Keratinocyte (primary cell): ENCODE results near the gene CUL4A. TPM values are rescaled to one million over a fixed set of nuclear protein-coding genes. Genes with fewer than 3 reads are reported as not detected.

Experiments
- DNase-seq: peaks from one replicate; pipeline ENCODE4 v3.0.0-alpha.2; 2011; ENCODE audit warnings: low read depth, missing footprints, low spot score
- FAIRE-seq: peaks from 2 replicates; lab custom pipeline; 2011; peaks lifted over from hg19 to GRCh38; lab: Jason Lieb, UNC
- H2AFZ ChIP-seq: 2 replicates; pipeline ENCODE4 v1.6.0; 2012; ENCODE audit warnings: low read length, control low read depth, inconsistent platforms; ENCODE audit not compliant: control insufficient read depth
- H3K27ac ChIP-seq: 2 replicates; pipeline ENCODE4 v1.5.1; 2011; ENCODE audit warnings: low read length; ENCODE audit not compliant: control insufficient read depth, insufficient read depth
- H3K27me3 ChIP-seq: 3 replicates; pipeline ENCODE4 v1.6.0; 2011; ENCODE audit warnings: low read length; ENCODE audit not compliant: control insufficient read depth, insufficient read depth; ENCODE audit errors: extremely low read depth
- H3K36me3 ChIP-seq, 2 experiments: 2 replicates in 1 of 2; 3 replicates in 1 of 2; pipeline ENCODE4 v1.5.1; 2011; ENCODE audit warnings: low read length in 2 of 2, mild to moderate bottlenecking in 1 of 2; ENCODE audit not compliant: control insufficient read depth in 2 of 2, insufficient read depth in 2 of 2; ENCODE audit errors: extremely low read depth in 1 of 2
- H3K4me1 ChIP-seq: 3 replicates; pipeline ENCODE4 v1.5.1; 2011; ENCODE audit warnings: low read length; ENCODE audit not compliant: control insufficient read depth, insufficient read depth; ENCODE audit errors: extremely low read depth
- H3K4me2 ChIP-seq: 3 replicates; pipeline ENCODE4 v1.6.0; 2011; ENCODE audit warnings: low read depth, low read length; ENCODE audit not compliant: control insufficient read depth, insufficient read depth; ENCODE audit errors: extremely low read depth
- H3K4me3 ChIP-seq, 3 experiments: fragments of 200-600 bp in 1 of 3; sonication (generic) in 1 of 3; 2 replicates in 2 of 3; 3 replicates in 1 of 3; pipeline ENCODE4 v1.5.1; 2011 to 2016; ENCODE audit warnings: low read length in 3 of 3, mild to moderate bottlenecking in 3 of 3, control low read depth in 2 of 3, inconsistent platforms in 1 of 3, low read depth in 1 of 3, mixed read lengths in 1 of 3, mixed run types in 1 of 3, moderate library complexity in 1 of 3; ENCODE audit not compliant: control insufficient read depth in 2 of 3, insufficient read depth in 2 of 3; ENCODE audit errors: extremely low read depth in 1 of 3
- H3K79me2 ChIP-seq: 2 replicates; pipeline ENCODE4 v1.6.0; 2012; ENCODE audit warnings: low read length; ENCODE audit not compliant: control insufficient read depth, insufficient read depth
- H3K9ac ChIP-seq: 3 replicates; pipeline ENCODE4 v1.6.0; 2011; ENCODE audit warnings: low read length; ENCODE audit not compliant: control insufficient read depth, insufficient read depth; ENCODE audit errors: extremely low read depth
- H3K9me1 ChIP-seq: 3 replicates; pipeline ENCODE4 v1.6.0; 2011; ENCODE audit warnings: low read length; ENCODE audit not compliant: control insufficient read depth, insufficient read depth; ENCODE audit errors: extremely low read depth
- H3K9me3 ChIP-seq: 2 replicates; pipeline ENCODE4 v1.5.1; 2012; ENCODE audit warnings: low read depth, low read length; ENCODE audit not compliant: control insufficient read depth
- H4K20me1 ChIP-seq: 3 replicates; pipeline ENCODE4 v1.6.0; 2011; ENCODE audit warnings: low read length; ENCODE audit not compliant: control insufficient read depth, insufficient read depth; ENCODE audit errors: extremely low read depth
- EZH2 ChIP-seq: IDR thresholded peaks from one replicate; pipeline ENCODE4 v1.6.1; 2012; ENCODE audit warnings: inconsistent platforms, mild to moderate bottlenecking, low read length, moderate library complexity
- dilution Hi-C: fragments of 300-500 bp; cut with MboI; formaldehyde crosslinking; loops from one replicate; pipeline ENCODE4 v1.7.0; 2020; ENCODE audit warnings: low sequenced_read_pairs; ENCODE audit not compliant: extremely low pct_ligation_motif_present
- polyA plus RNA-seq, 5 experiments: library from polyadenylated mRNA; depleted of rRNA in 3 of 5; stranded (reverse) in 3 of 5; stranded (forward) in 1 of 5; unstranded in 1 of 5; fragments of >200 nt; gene quantifications; 1 replicate in 1 of 5; 2 replicates in 3 of 5; 3 replicates in 1 of 5; pipeline versions ENCODE4 v1.2.1 to v1.2.3, GENCODE V29; 2011 to 2012; ENCODE audit warnings: missing spikeins in 2 of 5, low read depth in 1 of 5, low replicate concordance in 1 of 5
- TF ChIP-seq, protein P1 (sequence below), 3 experiments: IDR thresholded peaks in 1 of 3; conservative IDR thresholded peaks in 1 of 3; optimal IDR thresholded peaks in 1 of 3; 2 replicates in 2 of 3; 3 replicates in 1 of 3; pipeline versions ENCODE3 to v1.5.1; 2011; ENCODE audit warnings: low read length in 3 of 3, mild to moderate bottlenecking in 3 of 3, moderate library complexity in 2 of 3, control low read depth in 1 of 3, inconsistent platforms in 1 of 3; ENCODE audit not compliant: insufficient read depth in 2 of 3; ENCODE audit errors: extremely low read depth in 1 of 3

Gene CUL4A
- polyA plus RNA-seq, 1 donor (not counting 4 experiments of a cell fraction or from before 2014, with no cell fraction given), result 57.3 TPM

- TF ChIP-seq EZH2, result no peak
- TF ChIP-seq, protein P1, sequence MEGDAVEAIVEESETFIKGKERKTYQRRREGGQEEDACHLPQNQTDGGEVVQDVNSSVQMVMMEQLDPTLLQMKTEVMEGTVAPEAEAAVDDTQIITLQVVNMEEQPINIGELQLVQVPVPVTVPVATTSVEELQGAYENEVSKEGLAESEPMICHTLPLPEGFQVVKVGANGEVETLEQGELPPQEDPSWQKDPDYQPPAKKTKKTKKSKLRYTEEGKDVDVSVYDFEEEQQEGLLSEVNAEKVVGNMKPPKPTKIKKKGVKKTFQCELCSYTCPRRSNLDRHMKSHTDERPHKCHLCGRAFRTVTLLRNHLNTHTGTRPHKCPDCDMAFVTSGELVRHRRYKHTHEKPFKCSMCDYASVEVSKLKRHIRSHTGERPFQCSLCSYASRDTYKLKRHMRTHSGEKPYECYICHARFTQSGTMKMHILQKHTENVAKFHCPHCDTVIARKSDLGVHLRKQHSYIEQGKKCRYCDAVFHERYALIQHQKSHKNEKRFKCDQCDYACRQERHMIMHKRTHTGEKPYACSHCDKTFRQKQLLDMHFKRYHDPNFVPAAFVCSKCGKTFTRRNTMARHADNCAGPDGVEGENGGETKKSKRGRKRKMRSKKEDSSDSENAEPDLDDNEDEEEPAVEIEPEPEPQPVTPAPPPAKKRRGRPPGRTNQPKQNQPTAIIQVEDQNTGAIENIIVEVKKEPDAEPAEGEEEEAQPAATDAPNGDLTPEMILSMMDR (optimal IDR thresholded peaks at IDR 0.05 in 1 of 3, IDR thresholded peaks at IDR 0.05 in 1 of 3, conservative IDR thresholded peaks at IDR 0.05 in 1 of 3; ENCODE audit: extremely low read depth in 1 of 3, insufficient read depth in 2 of 3, low read length in 3 of 3), result peak in 1 of 3 experiments; percentile 21
- Histone ChIP-seq H4K20me1 (peaks cover 28% of the 10 kb centered on the region), H3K4me2 (no peak overlapping the region), H3K9me1 (peaks cover 4% of the 10 kb centered on the region), H3K9ac (no peak overlapping the region), H3K27ac (no peak overlapping the region), H3K79me2 (peaks cover 93% of the 10 kb centered on the region), H3K9me3 (no peaks in the 10 kb centered on the region), H3K4me3 (no peak overlapping the region), H3K27me3 (no peaks in the 10 kb centered on the region), H3K36me3 (peaks cover 25 to 45% of the 10 kb centered on the region in 2 experiments), H2AFZ (no peak overlapping the region), H3K4me1 (peaks cover 10% of the 10 kb centered on the region)
- dilution Hi-C loops, result no loop called here
- no peak for FAIRE-seq
- no peak for DNase-seq
Observed at GRCh38 chr13:113220877-113221276, 11.5 kb downstream of the CUL4A start.

DNA sequence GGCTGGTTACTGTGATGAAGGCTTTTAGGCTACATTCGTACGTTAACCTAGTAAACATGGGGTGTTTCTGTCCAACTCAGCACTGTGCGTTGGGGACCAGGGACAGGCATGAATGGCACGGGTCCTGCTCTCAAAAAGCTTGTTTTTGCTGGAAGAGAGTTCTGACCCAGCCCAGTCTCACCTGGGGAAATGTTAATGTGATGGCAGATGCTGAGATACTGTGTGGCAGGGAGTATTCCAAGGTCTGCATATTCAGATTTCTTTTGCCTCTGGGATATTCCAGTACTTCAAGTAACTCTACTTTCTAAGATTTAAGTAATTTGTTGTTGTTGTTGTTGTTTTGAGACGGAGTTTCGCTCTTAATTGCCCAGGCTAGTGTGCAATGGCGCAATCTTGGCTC is 13.7 kb downstream of the CUL4A start:
- dilution Hi-C loops, result no loop called here
- H3K36me3 ChIP-seq, result peaks cover 33 to 63% of the 10 kb centered on the region in 2 experiments
- H3K4me1 ChIP-seq, result no peaks in the 10 kb centered on the region
- H2AFZ ChIP-seq, result no peak overlapping the region
- no peak for FAIRE-seq
- H3K79me2 ChIP-seq, result peaks cover 86% of the 10 kb centered on the region
- TF ChIP-seq, protein P1 (optimal IDR thresholded peaks at IDR 0.05 in 1 of 3, IDR thresholded peaks at IDR 0.05 in 1 of 3, conservative IDR thresholded peaks at IDR 0.05 in 1 of 3; ENCODE audit: extremely low read depth in 1 of 3, insufficient read depth in 2 of 3, low read length in 3 of 3), result no peak
- TF ChIP-seq EZH2, result no peak
- peaks cover 18% of the 10 kb centered on the region for H4K20me1 ChIP-seq
- no peak for DNase-seq
- H3K9me3 ChIP-seq, result no peaks in the 10 kb centered on the region
- H3K9ac ChIP-seq, result no peak overlapping the region
- H3K9me1 ChIP-seq, result peaks cover 2% of the 10 kb centered on the region
- H3K4me2 ChIP-seq, result no peak overlapping the region
- no peak overlapping the region for H3K27ac ChIP-seq
- H3K4me3 ChIP-seq, result no peak overlapping the region
- H3K27me3 ChIP-seq, result no peaks in the 10 kb centered on the region
